HL-60 (cell line): ENCODE measurements around the gene KCNK5.

Experiments
- POLR2AphosphoS5 ChIP-seq: IDR thresholded peaks from 2 replicates; pipeline ENCODE4 v1.6.1; 2012; ENCODE audit warnings: low read depth
- TF ChIP-seq, protein P1 (sequence below): IDR thresholded peaks from one replicate; pipeline ENCODE4 v1.5.1; 2011; ENCODE audit warnings: low read length, control low read depth, inconsistent platforms; ENCODE audit not compliant: insufficient read depth

DNA sequence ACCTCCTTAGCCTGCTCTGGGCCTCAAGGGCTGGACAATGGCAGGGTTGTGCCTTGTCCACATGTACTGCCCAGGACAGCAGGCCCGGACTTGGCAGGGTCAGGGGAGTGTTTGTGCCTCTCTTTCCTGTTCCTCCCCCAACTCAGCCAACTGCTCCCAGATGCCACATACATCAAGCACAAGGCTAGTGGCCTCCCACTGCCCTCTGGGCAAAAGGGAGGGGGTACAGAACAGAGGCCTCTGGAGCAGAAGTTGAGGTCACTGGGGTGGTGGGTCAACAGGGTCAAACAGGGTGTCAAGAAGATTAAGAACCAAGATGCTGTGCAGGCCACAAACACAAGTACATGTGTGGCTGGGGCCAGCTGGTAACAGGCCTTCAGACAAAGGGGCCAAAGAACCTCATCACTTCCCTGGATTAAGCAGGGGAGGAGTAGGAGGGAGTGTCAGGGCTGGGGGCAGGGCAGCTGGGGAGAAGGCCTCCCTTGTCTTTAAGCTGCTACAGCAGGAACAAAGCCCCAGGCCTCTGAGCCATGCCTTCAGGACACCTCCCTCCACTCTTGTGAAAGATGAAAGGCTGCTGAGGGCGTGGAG, 36.0 kb downstream of the KCNK5 start:
- TF ChIP-seq, protein P1, sequence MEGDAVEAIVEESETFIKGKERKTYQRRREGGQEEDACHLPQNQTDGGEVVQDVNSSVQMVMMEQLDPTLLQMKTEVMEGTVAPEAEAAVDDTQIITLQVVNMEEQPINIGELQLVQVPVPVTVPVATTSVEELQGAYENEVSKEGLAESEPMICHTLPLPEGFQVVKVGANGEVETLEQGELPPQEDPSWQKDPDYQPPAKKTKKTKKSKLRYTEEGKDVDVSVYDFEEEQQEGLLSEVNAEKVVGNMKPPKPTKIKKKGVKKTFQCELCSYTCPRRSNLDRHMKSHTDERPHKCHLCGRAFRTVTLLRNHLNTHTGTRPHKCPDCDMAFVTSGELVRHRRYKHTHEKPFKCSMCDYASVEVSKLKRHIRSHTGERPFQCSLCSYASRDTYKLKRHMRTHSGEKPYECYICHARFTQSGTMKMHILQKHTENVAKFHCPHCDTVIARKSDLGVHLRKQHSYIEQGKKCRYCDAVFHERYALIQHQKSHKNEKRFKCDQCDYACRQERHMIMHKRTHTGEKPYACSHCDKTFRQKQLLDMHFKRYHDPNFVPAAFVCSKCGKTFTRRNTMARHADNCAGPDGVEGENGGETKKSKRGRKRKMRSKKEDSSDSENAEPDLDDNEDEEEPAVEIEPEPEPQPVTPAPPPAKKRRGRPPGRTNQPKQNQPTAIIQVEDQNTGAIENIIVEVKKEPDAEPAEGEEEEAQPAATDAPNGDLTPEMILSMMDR = no peak
- TF ChIP-seq POLR2AphosphoS5 = no peak
